ENCODE results near the gene KIRREL3.

GRCh38 chr11:126742582-126742981, 258.0 kb downstream of the KIRREL3 start:
- no peak for TF ChIP-seq CTCF (IDR thresholded peaks at IDR 0.05)
- no peak for TF ChIP-seq POLR2A (IDR thresholded peaks at IDR 0.05)

Data from ovary (tissue), 3 donors.